Measurements from ENCODE around the gene SESN2.

Gene SESN2

GRCh38 chr1:28279721-28280120, 20.4 kb downstream of the SESN2 start:
- no peak overlapping the region for H3K9ac ChIP-seq (ENCODE audit: insufficient read length, low read depth)
- H3K27me3 ChIP-seq (ENCODE audit: insufficient read depth, insufficient read length): no peaks in the 10 kb centered on the region
- no peak overlapping the region for H3K4me3 ChIP-seq (ENCODE audit: insufficient read length, low read depth)
- no peaks in the 10 kb centered on the region for H3K4me1 ChIP-seq (ENCODE audit: insufficient read depth, insufficient read length)
- peaks cover 82% of the 10 kb centered on the region for H3K36me3 ChIP-seq (ENCODE audit: insufficient read depth, insufficient read length, low read length)
- H3K9me3 ChIP-seq (ENCODE audit: insufficient read depth, low read length): no peaks in the 10 kb centered on the region
- DNase-seq (ENCODE audit: low read depth, low spot score): no peak
- TF ChIP-seq ZNF274 (IDR thresholded peaks at IDR 0.05; ENCODE audit: low read depth, low read length) (no peak), YY1 (IDR thresholded peaks at IDR 0.05; ENCODE audit: insufficient read depth, insufficient read length) (no peak), SUZ12 (IDR thresholded peaks at IDR 0.05; ENCODE audit: extremely low read depth, insufficient read depth, insufficient read length) (no peak)

- TF ChIP-seq YY1 (IDR thresholded peaks at IDR 0.05; ENCODE audit: insufficient read depth, insufficient read length) (no peak), SUZ12 (IDR thresholded peaks at IDR 0.05; ENCODE audit: extremely low read depth, insufficient read depth, insufficient read length) (no peak), ZNF274 (IDR thresholded peaks at IDR 0.05; ENCODE audit: low read depth, low read length) (no peak)
- Histone ChIP-seq H3K9ac (ENCODE audit: insufficient read length, low read depth) (no peak overlapping the region), H3K4me3 (ENCODE audit: insufficient read length, low read depth) (no peak overlapping the region), H3K27me3 (ENCODE audit: insufficient read depth, insufficient read length) (no peaks in the 10 kb centered on the region), H3K4me1 (ENCODE audit: insufficient read depth, insufficient read length) (no peaks in the 10 kb centered on the region), H3K9me3 (ENCODE audit: insufficient read depth, low read length) (no peaks in the 10 kb centered on the region), H3K36me3 (ENCODE audit: insufficient read depth, insufficient read length, low read length) (peaks cover 75% of the 10 kb centered on the region)
- DNase-seq (ENCODE audit: low read depth, low spot score): no peak
Measured at GRCh38 chr1:28280501-28280900, 21.2 kb downstream of the SESN2 start.

GRCh38 chr1:28280977-28281381, 21.7 kb downstream of the SESN2 start:
- DNase-seq (ENCODE audit: low read depth, low spot score): no peak
- Histone ChIP-seq H3K9me3 (ENCODE audit: insufficient read depth, low read length) (no peaks in the 10 kb centered on the region), H3K9ac (ENCODE audit: insufficient read length, low read depth) (no peak overlapping the region), H3K36me3 (ENCODE audit: insufficient read depth, insufficient read length, low read length) (peaks cover 70% of the 10 kb centered on the region), H3K27me3 (ENCODE audit: insufficient read depth, insufficient read length) (no peaks in the 10 kb centered on the region), H3K4me1 (ENCODE audit: insufficient read depth, insufficient read length) (no peaks in the 10 kb centered on the region), H3K4me3 (ENCODE audit: insufficient read length, low read depth) (no peak overlapping the region)
- TF ChIP-seq YY1 (IDR thresholded peaks at IDR 0.05; ENCODE audit: insufficient read depth, insufficient read length) (no peak), SUZ12 (IDR thresholded peaks at IDR 0.05; ENCODE audit: extremely low read depth, insufficient read depth, insufficient read length) (no peak), ZNF274 (IDR thresholded peaks at IDR 0.05; ENCODE audit: low read depth, low read length) (no peak)

GRCh38 chr1:28281608-28282425, 22.5 kb downstream of the SESN2 start:
- H3K27me3 ChIP-seq (ENCODE audit: insufficient read depth, insufficient read length): no peaks in the 10 kb centered on the region

DNA sequence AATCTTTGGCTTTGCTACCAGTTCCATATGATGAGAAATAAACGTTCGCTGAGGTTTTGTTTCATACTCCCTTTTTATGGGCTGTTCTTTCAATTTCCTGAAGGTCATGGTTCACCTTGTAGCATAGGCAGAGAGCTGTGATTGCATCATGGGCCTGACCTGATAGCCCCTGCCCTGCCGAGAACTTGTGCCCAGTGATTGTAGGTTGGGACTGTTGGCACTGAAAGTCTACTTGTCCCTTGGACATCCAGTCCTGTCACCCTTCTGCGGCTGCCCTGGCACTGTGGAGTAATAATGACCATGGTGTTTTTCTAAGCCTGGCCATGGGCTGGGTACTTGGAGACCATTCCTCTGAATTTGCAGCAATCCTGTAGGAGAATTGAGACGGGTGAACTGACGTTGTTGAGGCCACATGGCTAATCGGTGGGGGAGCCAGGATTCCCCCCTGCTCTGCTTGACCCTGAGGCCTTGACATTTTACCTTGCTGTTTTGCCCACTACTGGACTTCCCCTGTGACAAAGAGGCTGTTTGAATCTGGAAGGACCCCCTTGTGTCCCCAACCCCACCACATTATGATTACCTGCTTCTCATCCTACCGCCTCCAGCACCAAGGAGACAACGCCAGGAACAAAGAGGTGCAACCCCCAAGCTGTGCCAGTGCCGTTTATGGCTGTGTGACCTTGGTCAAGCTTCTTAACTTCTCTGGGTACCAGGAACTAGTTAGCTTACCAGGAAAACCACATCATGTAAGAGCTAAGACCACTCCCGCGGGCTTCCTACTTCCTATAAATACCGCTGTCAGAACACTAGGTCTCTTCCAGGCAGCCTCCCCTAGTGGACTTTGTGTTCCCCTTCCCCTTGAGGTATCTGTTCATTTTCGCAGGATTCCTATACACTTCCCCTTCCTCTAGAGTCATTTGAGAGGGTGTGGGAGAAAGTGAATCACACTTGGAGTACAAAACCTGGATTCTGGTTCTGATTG, 23.4 kb downstream of the SESN2 start:
- Histone ChIP-seq H3K4me1 (ENCODE audit: insufficient read depth, insufficient read length) (no peaks in the 10 kb centered on the region), H3K36me3 (ENCODE audit: insufficient read depth, insufficient read length, low read length) (peaks cover 56% of the 10 kb centered on the region)
- no peak for DNase-seq (ENCODE audit: low read depth, low spot score)

More at GRCh38 chr1:28281608-28282425, 22.5 kb downstream of the SESN2 start:
- H3K36me3 ChIP-seq (ENCODE audit: insufficient read depth, insufficient read length, low read length): peaks cover 64% of the 10 kb centered on the region
- H3K4me3 ChIP-seq (ENCODE audit: insufficient read length, low read depth): no peak overlapping the region
- no peak for DNase-seq (ENCODE audit: low read depth, low spot score)
- H3K9me3 ChIP-seq (ENCODE audit: insufficient read depth, low read length): no peaks in the 10 kb centered on the region
- H3K4me1 ChIP-seq (ENCODE audit: insufficient read depth, insufficient read length): no peaks in the 10 kb centered on the region
- H3K9ac ChIP-seq (ENCODE audit: insufficient read length, low read depth): no peak overlapping the region
- no peak for TF ChIP-seq YY1 (IDR thresholded peaks at IDR 0.05; ENCODE audit: insufficient read depth, insufficient read length)
- no peak for TF ChIP-seq ZNF274 (IDR thresholded peaks at IDR 0.05; ENCODE audit: low read depth, low read length)
- TF ChIP-seq SUZ12 (IDR thresholded peaks at IDR 0.05; ENCODE audit: extremely low read depth, insufficient read depth, insufficient read length): no peak

DNA sequence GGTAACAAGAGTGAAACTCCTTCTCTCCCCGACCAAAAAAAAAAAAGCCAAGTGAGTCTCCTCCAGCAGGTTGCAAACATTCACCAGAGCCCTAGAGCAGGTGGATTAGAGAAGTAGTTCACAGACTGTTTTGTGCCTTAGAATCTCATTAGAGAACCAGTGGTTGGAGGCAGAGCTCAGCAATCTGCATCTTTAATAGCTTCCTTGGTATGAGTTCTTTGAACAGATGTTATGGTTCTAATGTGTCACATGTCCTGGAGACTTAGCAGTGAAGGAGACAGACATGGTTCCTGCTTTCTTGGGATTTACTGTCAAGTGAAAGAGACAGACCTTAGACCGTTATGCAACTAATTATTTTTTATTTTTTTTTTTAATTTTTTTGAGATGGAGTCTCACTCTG, 26.8 kb downstream of the SESN2 start:
- peaks cover 25% of the 10 kb centered on the region for H3K36me3 ChIP-seq (ENCODE audit: insufficient read depth, insufficient read length, low read length)
- H3K9me3 ChIP-seq (ENCODE audit: insufficient read depth, low read length): no peaks in the 10 kb centered on the region
- H3K4me1 ChIP-seq (ENCODE audit: insufficient read depth, insufficient read length): peaks cover 1% of the 10 kb centered on the region
- H3K9ac ChIP-seq (ENCODE audit: insufficient read length, low read depth): no peak overlapping the region
- no peak overlapping the region for H3K4me3 ChIP-seq (ENCODE audit: insufficient read length, low read depth)
- no peak for TF ChIP-seq YY1 (IDR thresholded peaks at IDR 0.05; ENCODE audit: insufficient read depth, insufficient read length)
- no peak for TF ChIP-seq ZNF274 (IDR thresholded peaks at IDR 0.05; ENCODE audit: low read depth, low read length)
- no peak for TF ChIP-seq SUZ12 (IDR thresholded peaks at IDR 0.05; ENCODE audit: extremely low read depth, insufficient read depth, insufficient read length)
- no peak for DNase-seq (ENCODE audit: low read depth, low spot score)
- no peaks in the 10 kb centered on the region for H3K27me3 ChIP-seq (ENCODE audit: insufficient read depth, insufficient read length)

More for the DNA sequence above, 23.4 kb downstream of the SESN2 start:
- TF ChIP-seq ZNF274 (IDR thresholded peaks at IDR 0.05; ENCODE audit: low read depth, low read length) (no peak), YY1 (IDR thresholded peaks at IDR 0.05; ENCODE audit: insufficient read depth, insufficient read length) (no peak)
- Histone ChIP-seq H3K27me3 (ENCODE audit: insufficient read depth, insufficient read length) (no peaks in the 10 kb centered on the region), H3K9ac (ENCODE audit: insufficient read length, low read depth) (no peak overlapping the region), H3K9me3 (ENCODE audit: insufficient read depth, low read length) (no peaks in the 10 kb centered on the region), H3K4me3 (ENCODE audit: insufficient read length, low read depth) (no peak overlapping the region)

- DNase-seq (ENCODE audit: low read depth, low spot score): no peak
- no peak overlapping the region for H3K4me3 ChIP-seq (ENCODE audit: insufficient read length, low read depth)
- no peaks in the 10 kb centered on the region for H3K27me3 ChIP-seq (ENCODE audit: insufficient read depth, insufficient read length)
- H3K36me3 ChIP-seq (ENCODE audit: insufficient read depth, insufficient read length, low read length): peaks cover 1% of the 10 kb centered on the region
- peaks cover 1% of the 10 kb centered on the region for H3K4me1 ChIP-seq (ENCODE audit: insufficient read depth, insufficient read length)
- H3K9me3 ChIP-seq (ENCODE audit: insufficient read depth, low read length): no peaks in the 10 kb centered on the region
- no peak overlapping the region for H3K9ac ChIP-seq (ENCODE audit: insufficient read length, low read depth)
- no peak for TF ChIP-seq YY1 (IDR thresholded peaks at IDR 0.05; ENCODE audit: insufficient read depth, insufficient read length)
- TF ChIP-seq ZNF274 (IDR thresholded peaks at IDR 0.05; ENCODE audit: low read depth, low read length): no peak
- TF ChIP-seq SUZ12 (IDR thresholded peaks at IDR 0.05; ENCODE audit: extremely low read depth, insufficient read depth, insufficient read length): no peak
Measured at GRCh38 chr1:28288487-28288886, 29.2 kb downstream of the SESN2 start.
